DOHH2 (cell line): ENCODE results near the gene NDFIP2.

Experiments used
- EZH2phosphoT487 ChIP-seq: fragments of 200-600 bp; sonication (generic); IDR thresholded peaks from 2 replicates; pipeline ENCODE4 v1.6.1; 2017; ENCODE audit warnings: borderline replicate concordance, mild to moderate bottlenecking, antibody characterized with exemption, low read length, moderate library complexity, mixed read lengths
- TF ChIP-seq, protein P1 (sequence below): fragments of 200-600 bp; sonication (generic); IDR thresholded peaks from one replicate; pipeline ENCODE4 v1.5.1; 2014; ENCODE audit warnings: antibody characterized with exemption, mild to moderate bottlenecking, low read depth, low read length; ENCODE audit not compliant: poor library complexity, severe bottlenecking

DNA sequence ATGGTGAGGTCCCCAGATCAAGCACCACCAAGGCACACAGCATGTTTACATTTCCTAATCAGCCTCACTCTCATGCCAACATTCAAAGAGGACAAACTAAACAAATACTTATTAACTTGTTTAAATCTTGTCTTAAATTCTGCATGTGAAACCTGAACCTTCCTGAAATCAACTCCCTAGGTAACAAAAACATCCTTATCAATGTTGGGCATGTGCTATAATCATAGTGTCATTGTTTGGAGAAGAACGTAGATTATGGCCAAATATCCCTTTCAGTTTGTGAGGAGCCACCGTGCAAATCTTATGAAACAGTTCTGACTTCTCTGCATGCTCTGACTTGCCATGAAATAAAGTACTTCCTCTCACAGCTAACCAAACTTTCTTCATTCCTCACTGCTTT lies 123.8 kb downstream of the NDFIP2 start:
- TF ChIP-seq, protein P1, sequence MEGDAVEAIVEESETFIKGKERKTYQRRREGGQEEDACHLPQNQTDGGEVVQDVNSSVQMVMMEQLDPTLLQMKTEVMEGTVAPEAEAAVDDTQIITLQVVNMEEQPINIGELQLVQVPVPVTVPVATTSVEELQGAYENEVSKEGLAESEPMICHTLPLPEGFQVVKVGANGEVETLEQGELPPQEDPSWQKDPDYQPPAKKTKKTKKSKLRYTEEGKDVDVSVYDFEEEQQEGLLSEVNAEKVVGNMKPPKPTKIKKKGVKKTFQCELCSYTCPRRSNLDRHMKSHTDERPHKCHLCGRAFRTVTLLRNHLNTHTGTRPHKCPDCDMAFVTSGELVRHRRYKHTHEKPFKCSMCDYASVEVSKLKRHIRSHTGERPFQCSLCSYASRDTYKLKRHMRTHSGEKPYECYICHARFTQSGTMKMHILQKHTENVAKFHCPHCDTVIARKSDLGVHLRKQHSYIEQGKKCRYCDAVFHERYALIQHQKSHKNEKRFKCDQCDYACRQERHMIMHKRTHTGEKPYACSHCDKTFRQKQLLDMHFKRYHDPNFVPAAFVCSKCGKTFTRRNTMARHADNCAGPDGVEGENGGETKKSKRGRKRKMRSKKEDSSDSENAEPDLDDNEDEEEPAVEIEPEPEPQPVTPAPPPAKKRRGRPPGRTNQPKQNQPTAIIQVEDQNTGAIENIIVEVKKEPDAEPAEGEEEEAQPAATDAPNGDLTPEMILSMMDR, result no peak
- no peak for TF ChIP-seq EZH2phosphoT487
